Colonic mucosa (tissue), 4 donors: Measurements from ENCODE around the gene CEP78. TPM values are rescaled to one million over a fixed set of nuclear protein-coding genes. Genes with fewer than 3 reads are reported as not detected.

ENCODE experiments used
- DNase-seq: peaks from one replicate; pipeline ENCODE4 v3.0.0-alpha.2; 2020
- H3K27ac ChIP-seq: fragments of 200-600 bp; one replicate; pipeline ENCODE4 v1.8.0; 2021
- H3K27me3 ChIP-seq: fragments of 200-600 bp; one replicate; pipeline ENCODE4 v1.8.0; 2021
- H3K36me3 ChIP-seq: fragments of 200-600 bp; one replicate; pipeline ENCODE4 v1.8.0; 2021
- H3K4me1 ChIP-seq: fragments of 200-600 bp; one replicate; pipeline ENCODE4 v1.8.0; 2021; ENCODE audit warnings: mild to moderate bottlenecking
- H3K4me3 ChIP-seq: fragments of 200-600 bp; one replicate; pipeline ENCODE4 v1.8.0; 2021
- H3K9ac ChIP-seq, 2 donors: one replicate each; pipeline ENCODE4 v1.7.0; 2013; ENCODE audit warnings: control low read depth in 2 of 2, low read depth in 2 of 2, low read length in 2 of 2
- H3K9me3 ChIP-seq: fragments of 200-600 bp; one replicate; pipeline ENCODE4 v1.8.0; 2021
- intact Hi-C: fragments of 100-400 bp; cut with DNase I; formaldehyde crosslinking; loops from one replicate; pipeline ENCODE4 v1.14.1; 2022
- total RNA-seq, 2 donors: library from RNA; stranded (reverse); fragmentation: NEBNext Ultra II Directional in 1 of 2; extraction: Animal tissue kit (Norgen Biotek cat#: 25700) in 1 of 2; gene quantifications; one replicate each; pipeline ENCODE4 v1.2.1, GENCODE V29; 2021
- TF ChIP-seq, protein P1 (sequence below): fragments of 200-600 bp; IDR thresholded peaks from one replicate; pipeline ENCODE4 v1.8.0; 2022; ENCODE audit warnings: antibody characterized with exemption, mild to moderate bottlenecking
- donor health status: healthy.
- donor health status: DM: no; HTN: no; CAD: no.
- donor health status: DM: no; HTN: no; CAD: no.

Gene CEP78
- total RNA-seq, 2 donors from 2014 or later, result 10.6 to 42.5 TPM

DNA sequence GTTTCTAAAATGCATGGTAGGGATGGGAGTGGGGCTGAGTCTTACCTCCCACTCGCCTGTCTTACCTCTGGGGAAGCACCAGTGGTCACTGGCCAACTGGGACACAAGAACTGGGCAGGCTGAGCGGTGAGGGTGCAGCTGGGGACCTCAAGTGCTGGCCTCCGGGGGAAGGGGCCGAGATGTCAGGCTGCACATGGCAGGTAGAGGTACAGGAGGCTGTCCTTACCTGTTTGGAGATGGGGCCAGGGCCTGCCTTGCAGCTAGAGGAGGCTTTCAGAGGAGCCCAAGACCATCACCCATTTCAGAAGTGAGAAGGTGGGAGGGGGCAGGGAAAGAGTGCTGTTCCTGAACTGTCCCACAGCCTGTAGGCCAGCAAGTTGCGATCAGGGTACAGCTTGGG is 75.2 kb downstream of the CEP78 start:
- no peak overlapping the region for H3K4me3 ChIP-seq
- H3K4me1 ChIP-seq, result no peaks in the 10 kb centered on the region
- DNase-seq, result no peak
- H3K27ac ChIP-seq, result no peak overlapping the region
- intact Hi-C loops, result no loop called here
- no peaks in the 10 kb centered on the region for H3K27me3 ChIP-seq
- no peaks in the 10 kb centered on the region for H3K9me3 ChIP-seq
- no peak overlapping the region for H3K9ac ChIP-seq
- TF ChIP-seq, protein P1, sequence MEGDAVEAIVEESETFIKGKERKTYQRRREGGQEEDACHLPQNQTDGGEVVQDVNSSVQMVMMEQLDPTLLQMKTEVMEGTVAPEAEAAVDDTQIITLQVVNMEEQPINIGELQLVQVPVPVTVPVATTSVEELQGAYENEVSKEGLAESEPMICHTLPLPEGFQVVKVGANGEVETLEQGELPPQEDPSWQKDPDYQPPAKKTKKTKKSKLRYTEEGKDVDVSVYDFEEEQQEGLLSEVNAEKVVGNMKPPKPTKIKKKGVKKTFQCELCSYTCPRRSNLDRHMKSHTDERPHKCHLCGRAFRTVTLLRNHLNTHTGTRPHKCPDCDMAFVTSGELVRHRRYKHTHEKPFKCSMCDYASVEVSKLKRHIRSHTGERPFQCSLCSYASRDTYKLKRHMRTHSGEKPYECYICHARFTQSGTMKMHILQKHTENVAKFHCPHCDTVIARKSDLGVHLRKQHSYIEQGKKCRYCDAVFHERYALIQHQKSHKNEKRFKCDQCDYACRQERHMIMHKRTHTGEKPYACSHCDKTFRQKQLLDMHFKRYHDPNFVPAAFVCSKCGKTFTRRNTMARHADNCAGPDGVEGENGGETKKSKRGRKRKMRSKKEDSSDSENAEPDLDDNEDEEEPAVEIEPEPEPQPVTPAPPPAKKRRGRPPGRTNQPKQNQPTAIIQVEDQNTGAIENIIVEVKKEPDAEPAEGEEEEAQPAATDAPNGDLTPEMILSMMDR, result no peak
- H3K36me3 ChIP-seq, result no peaks in the 10 kb centered on the region

DNA sequence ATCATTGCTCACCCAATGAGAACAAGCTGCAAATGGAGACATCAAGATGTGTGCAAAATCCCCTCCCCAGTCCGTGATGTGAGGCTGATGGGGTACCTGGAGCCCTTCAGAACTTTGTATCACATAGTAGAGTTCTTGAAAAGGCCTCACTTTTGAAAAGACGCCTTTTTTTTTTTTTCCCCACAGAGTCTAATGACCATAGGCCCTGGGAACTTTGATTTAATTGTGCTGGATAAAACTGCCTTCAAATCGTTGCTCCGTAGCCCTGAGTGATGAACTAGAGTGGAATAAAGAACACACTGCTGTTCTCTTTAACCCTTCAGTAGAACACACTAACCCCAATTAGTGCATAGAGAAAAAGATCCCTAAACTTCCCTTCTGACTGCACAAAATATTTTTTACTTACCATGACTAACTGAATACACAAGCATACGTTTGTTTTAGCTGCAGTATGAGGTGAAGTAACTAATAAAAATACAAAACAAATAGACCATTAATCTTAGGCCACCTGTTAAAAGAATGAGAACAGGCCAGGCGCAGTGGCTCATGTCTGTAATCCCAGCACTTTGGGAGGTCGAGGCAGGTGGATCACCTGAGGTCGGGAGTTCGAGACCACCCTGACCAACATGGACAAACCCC is 76.1 kb downstream of the CEP78 start:
- intact Hi-C loops, result no loop called here
- no peak overlapping the region for H3K4me3 ChIP-seq
- H3K9ac ChIP-seq, result no peak overlapping the region
- no peaks in the 10 kb centered on the region for H3K4me1 ChIP-seq
- TF ChIP-seq, protein P1, result no peak
- no peaks in the 10 kb centered on the region for H3K27me3 ChIP-seq
- no peak overlapping the region for H3K27ac ChIP-seq
- DNase-seq, result no peak
- H3K36me3 ChIP-seq, result no peaks in the 10 kb centered on the region
- H3K9me3 ChIP-seq, result no peaks in the 10 kb centered on the region

DNA sequence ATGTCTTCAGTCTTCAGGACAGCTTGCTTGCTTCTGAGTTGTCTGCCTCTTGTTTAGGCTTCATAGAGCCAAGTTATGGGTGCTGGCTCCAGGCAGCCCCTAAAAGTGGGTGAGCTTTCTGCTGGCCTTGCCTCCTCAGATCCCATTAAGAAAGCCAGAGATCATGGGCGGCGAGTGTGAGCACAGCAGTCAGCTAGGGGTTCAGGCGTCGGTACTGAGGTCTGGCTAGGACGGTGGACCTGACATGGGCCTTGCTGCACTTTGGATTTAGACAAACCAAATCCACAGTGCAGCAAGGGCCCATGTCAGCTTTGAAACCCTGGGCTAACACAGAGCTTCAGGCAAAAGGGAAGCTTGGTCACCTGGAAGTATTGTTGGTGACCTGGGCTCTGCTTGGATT is 78.7 kb downstream of the CEP78 start:
- no peak overlapping the region for H3K27ac ChIP-seq
- DNase-seq, result no peak
- no peaks in the 10 kb centered on the region for H3K27me3 ChIP-seq
- TF ChIP-seq, protein P1, result no peak
- H3K4me3 ChIP-seq, result no peak overlapping the region
- no peaks in the 10 kb centered on the region for H3K4me1 ChIP-seq
- no peaks in the 10 kb centered on the region for H3K36me3 ChIP-seq
- H3K9ac ChIP-seq, result no peak overlapping the region
- H3K9me3 ChIP-seq, result no peaks in the 10 kb centered on the region
- intact Hi-C loops, result no loop called here

DNA sequence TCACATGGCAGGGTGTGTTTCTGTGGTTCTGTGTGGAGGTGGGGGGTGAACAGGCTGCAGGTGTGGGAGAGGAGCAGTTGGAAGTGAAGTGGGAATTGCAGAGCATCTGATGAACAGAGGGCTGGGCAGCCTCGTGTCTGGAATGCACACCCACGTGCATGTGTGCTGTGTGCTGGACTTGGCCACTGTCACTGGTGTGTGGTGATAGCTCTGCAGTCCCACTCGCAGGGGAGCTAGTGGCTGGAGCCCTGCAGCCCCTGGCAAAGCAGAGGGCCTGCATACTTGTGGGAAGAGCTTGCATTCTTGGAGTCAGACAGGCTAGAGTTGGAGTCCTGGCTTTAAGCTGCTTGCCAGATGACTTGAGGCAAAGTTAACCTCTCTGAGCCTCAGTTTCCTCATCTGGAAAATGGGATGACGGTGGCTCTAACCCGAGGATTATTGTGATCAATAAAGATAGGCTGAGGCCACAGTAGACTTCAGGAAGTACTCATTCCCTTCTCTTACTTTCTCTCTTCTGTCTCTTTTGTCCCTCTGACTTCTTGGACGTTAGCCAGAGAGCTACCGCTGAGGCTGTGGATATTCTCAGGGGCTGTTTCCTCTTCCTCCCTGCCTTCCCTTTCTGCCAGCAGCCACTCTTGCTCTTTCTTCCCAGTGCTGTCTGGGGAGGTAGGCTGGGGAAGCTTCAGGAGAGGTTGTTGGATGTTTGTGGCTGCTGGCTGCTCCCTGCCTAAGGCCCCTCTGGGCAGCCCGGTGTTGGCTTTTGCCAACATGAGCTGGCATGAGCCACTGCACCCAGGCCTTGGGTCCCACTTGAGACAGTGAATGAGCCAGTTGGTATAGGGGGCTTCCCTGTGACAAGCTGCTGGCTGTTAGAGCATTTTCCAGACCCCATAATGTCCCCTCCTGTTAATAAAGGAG is 79.3 kb downstream of the CEP78 start:
- Histone ChIP-seq H3K27me3 (no peaks in the 10 kb centered on the region), H3K4me3 (no peak overlapping the region), H3K36me3 (no peaks in the 10 kb centered on the region), H3K9ac (no peak overlapping the region), H3K4me1 (no peaks in the 10 kb centered on the region), H3K9me3 (no peaks in the 10 kb centered on the region), H3K27ac (no peak overlapping the region)
- intact Hi-C loops, result no loop called here
- TF ChIP-seq, protein P1, result no peak
- no peak for DNase-seq

DNA sequence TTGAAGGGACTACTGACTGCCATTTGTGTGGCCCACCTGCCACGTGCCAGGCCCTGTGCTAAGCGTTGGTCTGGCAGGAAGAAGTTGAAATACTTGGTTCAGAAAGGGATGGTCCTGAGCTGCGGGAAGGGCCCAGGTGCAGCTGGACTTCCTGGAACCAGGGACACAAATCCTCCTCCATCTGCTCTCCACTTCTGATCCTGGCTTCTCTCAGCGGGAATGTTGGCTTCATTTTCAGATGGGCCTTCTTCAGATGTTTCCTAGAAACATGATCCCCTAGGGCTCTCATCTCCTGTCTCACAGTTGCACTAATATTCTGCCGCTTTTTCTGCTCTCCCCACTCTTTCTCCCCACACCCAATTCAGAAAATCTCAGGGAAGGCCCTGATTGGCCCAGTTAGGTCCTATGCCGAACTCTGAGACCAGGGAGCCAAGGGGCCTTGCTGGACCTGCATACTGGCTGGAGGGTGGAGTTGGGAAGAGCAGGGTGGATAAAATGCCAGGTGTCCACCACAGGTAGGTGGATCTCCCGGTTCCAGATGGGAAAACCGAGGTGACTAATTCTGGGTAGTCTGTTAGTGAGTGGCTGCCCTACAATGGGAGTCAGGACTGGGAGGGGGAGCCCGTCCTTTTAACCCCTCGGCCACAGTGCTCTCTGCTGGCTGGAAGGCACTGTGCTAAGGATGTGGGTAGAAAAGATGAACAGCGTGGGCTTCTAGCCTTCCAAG is 80.5 kb downstream of the CEP78 start:
- Histone ChIP-seq H3K27ac (no peak overlapping the region), H3K4me3 (no peak overlapping the region), H3K9me3 (no peaks in the 10 kb centered on the region), H3K27me3 (no peaks in the 10 kb centered on the region), H3K36me3 (no peaks in the 10 kb centered on the region), H3K9ac (no peak overlapping the region), H3K4me1 (no peaks in the 10 kb centered on the region)
- intact Hi-C loops, result no loop called here
- TF ChIP-seq, protein P1, result no peak
- DNase-seq, result no peak
